Brain microvascular endothelial cell (primary cell): Measurements from ENCODE around the gene ARIH1.
"Not testable (repeated sequence)": the region's sequence is repeated elsewhere in the genome, so short reads cannot be mapped to it uniquely, and the experiment has no call there.

Experiments used
- DNase-seq: peaks from one replicate; pipeline ENCODE4 v3.0.0-alpha.2; 2020
- H3K27ac ChIP-seq: fragments of 250-450 bp; sonication (Bioruptor Pico); 2 replicates; pipeline ENCODE4 v1.5.1; 2020; ENCODE audit warnings: mild to moderate bottlenecking, moderate library complexity
- H3K27me3 ChIP-seq: fragments of 250-450 bp; sonication (Bioruptor Pico); replicated peaks from 2 replicates; pipeline ENCODE4 v1.5.1; 2020; ENCODE audit warnings: mild to moderate bottlenecking
- H3K36me3 ChIP-seq: fragments of 250-450 bp; sonication (Bioruptor Pico); replicated peaks from 2 replicates; pipeline ENCODE4 v1.5.1; 2020; ENCODE audit warnings: mild to moderate bottlenecking
- H3K4me3 ChIP-seq: 2 replicates; pipeline ENCODE4 v1.5.1; 2011; ENCODE audit warnings: low read depth, mild to moderate bottlenecking, control low read depth, low read length, moderate library complexity
- in situ Hi-C: cut with HindIII; loops from 2 replicates; pipeline ENCODE4 v1.10.0; 2017; ENCODE audit warnings: low sequenced_read_pairs, low pct_ligation_motif_present
- TF ChIP-seq, protein P1 (sequence below): IDR thresholded peaks from 2 replicates; pipeline ENCODE4 v1.5.1; 2011; ENCODE audit warnings: low read depth, mild to moderate bottlenecking, moderate library complexity, low read length, control low read depth, inconsistent platforms; ENCODE audit errors: missing control alignments

ARIH1 gene

DNA sequence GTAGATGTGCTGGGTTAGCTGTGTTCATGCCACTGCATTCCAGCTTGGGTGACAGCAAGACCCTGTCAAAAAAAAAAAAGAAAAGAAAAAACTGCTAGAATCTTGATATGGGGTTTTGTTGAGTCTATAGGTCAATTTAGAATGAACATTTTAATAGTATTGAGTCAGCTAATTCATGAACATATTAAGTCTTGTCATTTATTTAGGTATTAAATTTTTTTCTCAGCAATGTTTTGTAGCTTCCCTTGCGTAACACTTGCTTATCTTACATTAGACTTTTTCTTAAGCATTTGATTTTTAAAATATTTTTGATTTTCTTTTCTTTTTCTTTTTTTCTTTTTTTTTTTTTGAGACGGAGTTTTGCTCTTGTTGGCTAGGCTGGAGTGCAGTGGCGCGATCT, 119.7 kb downstream of the ARIH1 start:
- H3K36me3 ChIP-seq: no peaks in the 10 kb centered on the region
- no peak overlapping the region for H3K27ac ChIP-seq
- in situ Hi-C loops: no loop called here
- H3K27me3 ChIP-seq: no peaks in the 10 kb centered on the region
- DNase-seq: no peak
- no peak overlapping the region for H3K4me3 ChIP-seq
- TF ChIP-seq, protein P1, sequence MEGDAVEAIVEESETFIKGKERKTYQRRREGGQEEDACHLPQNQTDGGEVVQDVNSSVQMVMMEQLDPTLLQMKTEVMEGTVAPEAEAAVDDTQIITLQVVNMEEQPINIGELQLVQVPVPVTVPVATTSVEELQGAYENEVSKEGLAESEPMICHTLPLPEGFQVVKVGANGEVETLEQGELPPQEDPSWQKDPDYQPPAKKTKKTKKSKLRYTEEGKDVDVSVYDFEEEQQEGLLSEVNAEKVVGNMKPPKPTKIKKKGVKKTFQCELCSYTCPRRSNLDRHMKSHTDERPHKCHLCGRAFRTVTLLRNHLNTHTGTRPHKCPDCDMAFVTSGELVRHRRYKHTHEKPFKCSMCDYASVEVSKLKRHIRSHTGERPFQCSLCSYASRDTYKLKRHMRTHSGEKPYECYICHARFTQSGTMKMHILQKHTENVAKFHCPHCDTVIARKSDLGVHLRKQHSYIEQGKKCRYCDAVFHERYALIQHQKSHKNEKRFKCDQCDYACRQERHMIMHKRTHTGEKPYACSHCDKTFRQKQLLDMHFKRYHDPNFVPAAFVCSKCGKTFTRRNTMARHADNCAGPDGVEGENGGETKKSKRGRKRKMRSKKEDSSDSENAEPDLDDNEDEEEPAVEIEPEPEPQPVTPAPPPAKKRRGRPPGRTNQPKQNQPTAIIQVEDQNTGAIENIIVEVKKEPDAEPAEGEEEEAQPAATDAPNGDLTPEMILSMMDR: no peak

GRCh38 chr15:72599855-72600464, 125.8 kb downstream of the ARIH1 start:
- Histone ChIP-seq H3K36me3 (no peaks in the 10 kb centered on the region), H3K27me3 (no peaks in the 10 kb centered on the region), H3K4me3 (no peak overlapping the region), H3K27ac (no peak overlapping the region)
- TF ChIP-seq, protein P1: peak; percentile 76
- DNase-seq: peak; percentile 64
- in situ Hi-C loops: no loop called here

DNA sequence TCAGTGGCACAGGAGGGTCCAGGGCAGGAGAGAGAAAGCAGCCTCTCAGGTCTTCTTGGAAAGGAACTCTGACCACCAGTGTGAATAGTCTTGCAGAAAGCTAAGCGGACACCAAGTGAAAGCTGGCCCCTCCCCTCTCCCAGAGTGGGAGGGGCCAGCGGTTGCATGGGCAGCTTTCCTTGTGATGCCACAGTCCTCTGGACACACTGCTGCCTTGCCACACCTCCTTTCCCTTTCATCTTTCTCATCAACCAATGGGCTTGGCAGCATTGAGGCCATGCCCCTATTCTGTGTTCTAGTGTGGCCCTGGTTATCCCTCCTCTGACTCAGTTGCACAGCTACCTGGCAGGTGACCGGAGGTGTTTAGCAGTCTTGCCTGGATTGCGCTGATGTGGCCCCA, 130.7 kb downstream of the ARIH1 start:
- H3K4me3 ChIP-seq: no peak overlapping the region
- H3K27ac ChIP-seq: no peak overlapping the region
- DNase-seq: no peak
- TF ChIP-seq, protein P1: no peak
- no peaks in the 10 kb centered on the region for H3K27me3 ChIP-seq
- in situ Hi-C loops: no loop called here
- H3K36me3 ChIP-seq: no peaks in the 10 kb centered on the region

DNA sequence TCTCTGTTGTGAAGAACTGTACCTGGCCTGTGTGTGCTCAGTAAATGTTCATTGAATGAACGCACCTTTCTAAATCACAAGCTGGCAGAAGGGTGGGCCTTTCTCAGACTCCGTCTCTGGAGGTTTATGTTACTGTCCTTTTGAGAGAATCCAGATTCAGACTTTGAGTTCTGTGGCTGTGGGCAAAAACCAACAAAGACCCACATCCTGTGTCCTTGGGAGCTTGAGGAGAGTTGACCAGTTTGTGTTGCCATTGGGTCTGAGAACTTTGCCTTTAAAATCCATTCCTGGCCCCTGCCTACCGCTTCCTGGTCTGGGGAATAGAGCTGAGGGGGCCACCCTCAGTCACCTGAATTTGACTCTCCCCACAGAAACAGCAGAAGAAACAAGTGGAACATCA, 134.0 kb downstream of the ARIH1 start:
- in situ Hi-C loops, DNase-seq: not testable (repeated sequence)

GRCh38 chr15:72609862-72610261, 135.7 kb downstream of the ARIH1 start:
- DNase-seq: no peak
- H3K27me3 ChIP-seq: no peaks in the 10 kb centered on the region
- in situ Hi-C loops: no loop called here
- H3K27ac ChIP-seq: no peak overlapping the region
- no peak overlapping the region for H3K4me3 ChIP-seq
- no peaks in the 10 kb centered on the region for H3K36me3 ChIP-seq
- TF ChIP-seq, protein P1: no peak

More for the DNA sequence above, 134.0 kb downstream of the ARIH1 start:
- not testable (repeated sequence) for H3K36me3 ChIP-seq, H3K27me3 ChIP-seq, H3K4me3 ChIP-seq, H3K27ac ChIP-seq

DNA sequence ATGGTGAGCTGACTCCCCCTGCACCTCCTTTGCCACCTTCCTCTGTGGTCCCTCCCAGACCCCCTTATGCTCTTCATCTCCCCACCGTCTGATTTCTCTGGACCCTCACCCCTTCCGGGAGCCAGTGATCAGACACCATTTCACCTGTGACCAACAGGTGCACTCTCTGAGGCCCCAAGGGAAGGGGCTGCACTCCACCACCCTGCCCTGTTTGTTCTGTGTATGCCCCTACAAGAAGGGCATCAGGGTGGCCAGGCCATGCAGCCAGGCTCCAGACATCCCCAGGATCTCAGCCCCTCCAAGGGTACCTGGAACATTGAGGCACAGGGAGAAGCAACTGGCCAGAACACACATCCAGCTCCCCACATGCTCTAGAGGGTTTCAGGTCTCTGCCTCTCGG, 138.2 kb downstream of the ARIH1 start:
- DNase-seq, in situ Hi-C loops, H3K27me3 ChIP-seq: not testable (repeated sequence)

More for the DNA sequence above, 138.2 kb downstream of the ARIH1 start:
- not testable (repeated sequence) for H3K36me3 ChIP-seq, H3K27ac ChIP-seq, H3K4me3 ChIP-seq
